ENCODE measurements around the gene LRRC25.

The LRRC25 gene

DNA sequence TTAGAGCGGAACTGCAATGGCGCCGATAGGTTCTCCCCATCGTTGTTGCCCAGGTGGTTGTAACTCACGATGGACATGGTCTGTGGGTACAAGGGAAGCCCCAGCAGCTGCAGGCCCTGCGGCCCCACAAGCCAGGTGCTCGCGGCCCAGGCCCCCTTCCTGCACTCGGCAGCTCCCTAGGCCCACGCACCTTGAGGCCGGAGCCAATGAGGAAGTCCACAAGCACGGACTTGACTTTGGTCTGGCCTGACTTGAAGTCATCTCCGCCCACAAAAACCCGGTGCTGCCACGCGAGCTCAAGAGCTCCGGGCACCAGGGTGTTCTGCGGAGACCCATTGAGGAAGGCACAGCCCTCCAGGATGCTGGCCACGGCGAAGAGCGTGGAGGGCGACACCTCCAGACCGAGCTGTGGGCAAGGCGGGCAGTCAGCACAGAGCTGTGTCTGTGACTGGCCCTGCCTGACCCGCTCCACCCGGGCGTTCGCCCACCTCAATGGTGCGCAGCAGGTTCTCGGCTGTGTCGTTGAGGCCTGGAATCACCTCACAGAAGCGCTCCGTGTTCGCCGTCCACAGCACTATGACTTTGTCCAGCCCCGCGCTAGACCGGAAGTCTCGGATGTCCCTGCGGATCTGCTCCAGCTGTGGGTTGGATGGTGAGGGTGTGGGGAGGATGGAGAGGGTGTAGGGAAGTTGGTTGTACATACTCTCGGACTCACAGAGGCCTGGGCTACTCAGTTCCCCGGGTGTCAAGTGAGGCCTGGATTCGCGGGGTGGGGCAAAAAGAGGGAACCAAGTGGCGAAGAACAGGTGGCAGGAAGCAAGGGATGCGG, 38.6 kb upstream of the LRRC25 start:
- no peak for DNase-seq

DNA sequence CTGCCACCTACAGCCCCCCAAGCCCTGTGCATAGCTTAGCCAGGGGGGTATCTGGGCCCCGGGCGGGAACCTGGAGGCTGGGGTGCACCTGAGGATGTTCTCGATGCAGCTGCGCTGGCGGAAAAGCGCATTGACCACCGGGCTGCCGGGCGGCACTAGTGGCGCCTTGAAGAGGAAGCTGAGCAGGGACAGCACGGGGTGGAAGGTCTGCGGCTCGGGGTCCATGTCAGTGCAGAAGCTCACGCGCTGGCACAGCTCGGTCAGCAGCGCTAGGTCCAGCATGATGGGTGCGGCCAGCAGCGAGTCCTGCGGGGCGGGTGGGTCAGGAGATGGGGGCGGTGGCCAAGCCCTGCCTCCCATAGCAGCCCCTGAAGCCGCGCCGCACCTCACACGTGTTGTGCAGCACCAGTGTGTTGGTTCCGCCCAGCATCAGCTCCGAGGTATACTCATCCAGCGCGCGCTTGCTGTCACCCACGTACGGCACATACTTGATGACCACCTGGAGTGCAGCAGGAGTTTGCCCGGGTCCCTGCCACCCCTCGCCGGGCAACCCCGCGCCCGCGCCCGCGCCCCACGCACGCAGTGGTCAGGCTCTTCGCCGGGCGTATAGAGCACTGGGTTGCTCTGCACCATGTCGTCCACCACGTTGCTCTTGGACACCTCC, 37.9 kb upstream of the LRRC25 start:
- no peak for DNase-seq

DNA sequence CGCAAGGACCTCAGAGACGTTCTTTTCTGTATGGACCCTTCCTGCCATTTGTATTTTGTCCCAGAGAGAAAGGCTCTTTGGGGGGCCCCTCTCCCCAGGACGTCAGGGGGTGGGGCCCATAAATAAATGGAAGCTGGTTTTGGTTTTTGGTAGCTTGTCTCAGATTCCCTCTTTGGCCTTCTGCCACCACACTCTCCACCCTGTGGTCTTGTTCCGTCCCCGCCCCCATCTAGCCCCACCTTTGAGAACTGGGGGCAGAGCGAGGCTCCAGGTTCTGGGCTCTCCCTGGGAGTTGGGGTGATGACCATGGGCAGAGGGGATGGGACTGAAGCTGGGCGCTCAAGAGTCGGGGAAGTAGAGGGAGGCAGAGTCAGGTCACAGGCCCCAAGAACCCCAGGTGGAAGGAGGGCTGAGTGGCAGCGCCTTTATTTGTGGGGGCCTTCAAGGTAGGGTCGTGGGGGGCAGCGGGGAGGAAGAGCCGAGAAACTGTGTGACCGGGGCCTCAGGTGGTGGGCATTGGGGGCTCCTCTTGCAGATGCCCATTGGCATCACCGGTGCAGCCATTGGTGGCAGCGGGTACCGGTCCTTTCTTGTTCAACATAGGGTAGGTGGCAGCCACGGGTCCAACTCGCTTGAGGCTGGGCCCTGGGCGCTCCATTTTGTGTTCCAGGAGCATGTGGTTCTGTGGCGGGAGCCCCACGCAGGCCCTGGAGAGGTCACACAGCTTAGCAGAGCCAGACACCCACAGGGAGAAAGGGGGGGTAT, 37.2 kb upstream of the LRRC25 start:
- DNase-seq: no peak

DNA sequence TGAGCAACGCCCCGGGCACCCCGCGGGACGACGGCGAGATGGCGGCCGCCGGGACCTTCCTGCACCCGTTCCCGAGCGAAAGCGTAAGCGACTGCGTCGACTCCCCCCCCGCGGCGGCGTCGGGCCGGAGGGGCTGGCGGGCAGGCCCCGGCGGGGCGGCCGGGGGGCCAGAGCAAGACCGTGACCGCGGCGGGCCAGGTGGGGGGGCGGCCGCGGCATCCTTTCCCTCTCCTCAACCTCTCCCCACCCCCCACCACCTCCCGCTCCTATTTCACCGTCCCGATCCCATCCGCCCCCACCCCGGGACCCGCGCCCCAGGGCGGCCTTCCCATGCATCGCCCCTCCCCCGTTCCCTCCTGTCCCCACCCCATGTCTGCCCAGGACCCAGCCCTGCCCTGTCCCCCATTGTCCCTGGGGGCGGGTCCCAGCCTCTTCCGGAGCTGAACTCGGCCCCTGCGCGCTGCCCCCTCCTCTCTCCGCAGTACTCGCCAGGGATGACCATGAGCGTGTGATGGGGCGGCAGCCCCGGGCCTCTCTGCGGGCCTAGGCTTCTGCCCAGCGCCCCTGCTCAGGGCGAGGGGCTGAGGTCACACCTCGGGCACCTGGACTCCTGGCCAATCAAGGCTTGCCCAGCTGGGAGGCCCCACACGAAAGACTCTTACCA, 36.4 kb upstream of the LRRC25 start:
- no peak for DNase-seq

DNA sequence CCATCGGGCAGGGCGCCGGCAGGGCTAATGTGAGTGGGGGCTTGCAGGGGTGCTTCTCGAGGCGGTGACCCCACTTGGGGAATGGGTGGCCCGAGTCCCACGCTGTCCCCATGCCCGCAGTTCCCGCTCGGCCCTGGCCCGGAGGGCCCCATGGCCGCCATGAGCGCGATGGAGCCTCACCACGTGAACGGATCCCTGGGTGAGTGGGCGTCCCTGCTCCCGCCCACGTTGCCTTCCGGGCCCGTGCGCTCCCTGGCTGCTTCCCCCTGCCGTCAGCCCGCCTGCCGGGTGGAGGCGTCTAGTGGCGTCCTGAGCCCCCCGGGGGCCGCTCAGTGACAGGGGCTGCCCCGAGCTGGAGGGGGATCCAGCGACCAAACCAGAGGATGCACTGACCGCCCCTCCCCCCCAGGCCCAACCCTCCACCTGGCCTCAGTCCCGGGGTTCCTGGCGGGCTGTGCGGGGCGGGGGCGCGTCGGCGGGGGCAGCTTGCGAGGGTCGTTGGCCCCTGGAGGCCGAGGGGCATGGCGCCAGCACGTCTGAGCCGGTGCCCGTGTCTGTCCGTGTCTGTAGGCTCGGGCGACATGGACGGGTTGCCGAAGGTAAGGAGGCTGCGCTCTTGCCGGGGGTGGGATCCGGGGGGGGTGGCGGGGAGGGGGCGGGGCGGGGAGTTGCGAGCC, 35.7 kb upstream of the LRRC25 start:
- DNase-seq: no peak

DNA sequence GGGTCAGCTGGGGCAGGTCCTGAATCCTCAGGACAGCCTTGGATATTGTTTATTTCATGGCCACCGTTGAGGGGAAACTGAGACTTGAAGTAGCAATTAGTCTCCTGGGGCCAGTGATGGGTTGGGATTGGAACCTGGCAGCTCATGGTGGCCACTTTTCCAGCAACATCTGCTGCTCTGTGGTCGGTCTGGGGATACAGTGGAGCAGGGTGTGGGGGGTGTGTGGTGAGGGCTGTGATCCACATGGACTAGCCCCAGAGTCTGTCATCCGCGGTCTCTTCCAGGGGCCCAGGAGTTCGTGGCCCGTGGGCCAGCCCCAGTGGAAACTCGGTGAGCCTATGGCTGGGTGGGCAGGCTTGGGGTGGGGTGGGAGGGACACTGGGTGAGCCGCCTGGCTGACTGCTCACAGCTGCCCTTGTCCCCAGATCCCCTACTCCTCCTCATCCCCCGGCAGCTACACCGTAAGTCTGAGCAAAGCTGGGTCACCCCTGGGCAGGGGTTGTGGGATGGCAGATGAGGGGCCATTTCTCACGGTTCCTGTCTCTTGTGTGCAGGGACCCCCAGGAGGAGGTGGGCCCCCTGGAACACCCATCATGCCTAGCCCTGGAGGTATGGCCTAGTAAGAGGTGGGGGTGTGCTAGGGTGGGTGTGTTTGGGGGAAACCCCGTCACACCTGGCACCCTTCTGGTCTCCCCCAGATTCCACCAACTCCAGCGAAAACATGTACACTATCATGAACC, 35.0 kb upstream of the LRRC25 start:
- DNase-seq: no peak

DNA sequence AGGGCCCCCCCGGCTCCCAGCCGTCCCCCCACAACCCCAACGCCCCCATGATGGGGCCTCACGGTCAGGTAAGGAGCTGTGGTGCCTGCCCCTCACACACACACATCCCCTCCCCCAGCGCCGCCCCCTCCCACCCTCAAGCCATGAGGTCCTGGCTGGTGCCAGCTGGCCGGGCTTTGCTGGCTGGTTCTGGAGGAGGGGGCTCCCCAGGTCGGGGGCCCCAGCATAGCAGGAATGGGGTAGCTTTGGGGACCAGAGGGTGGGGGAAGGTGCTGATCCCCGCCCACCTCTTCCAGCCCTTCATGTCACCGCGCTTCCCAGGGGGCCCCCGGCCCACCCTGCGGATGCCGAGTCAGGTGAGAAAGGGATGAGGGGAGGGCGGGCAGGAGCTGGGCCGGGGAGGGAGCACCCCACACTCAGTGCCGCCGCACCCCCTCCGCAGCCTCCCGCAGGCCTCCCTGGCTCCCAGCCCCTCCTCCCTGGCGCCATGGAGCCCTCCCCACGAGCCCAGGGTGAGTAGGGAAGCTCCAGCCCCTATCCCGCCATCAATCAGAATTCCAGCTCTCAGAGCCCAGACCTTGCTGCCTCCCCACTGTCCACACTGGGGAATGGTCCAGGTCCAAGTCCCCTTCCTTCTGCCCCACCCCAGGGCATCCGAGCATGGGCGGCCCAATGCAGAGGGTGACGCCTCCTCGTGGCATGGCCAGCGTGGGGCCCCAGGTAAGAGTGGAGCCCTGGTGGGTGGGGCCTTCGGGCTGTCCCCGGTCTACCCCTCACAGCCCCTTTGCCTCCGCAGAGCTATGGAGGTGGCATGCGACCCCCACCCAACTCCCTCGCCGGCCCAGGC, 34.2 kb upstream of the LRRC25 start:
- no peak for DNase-seq

DNA sequence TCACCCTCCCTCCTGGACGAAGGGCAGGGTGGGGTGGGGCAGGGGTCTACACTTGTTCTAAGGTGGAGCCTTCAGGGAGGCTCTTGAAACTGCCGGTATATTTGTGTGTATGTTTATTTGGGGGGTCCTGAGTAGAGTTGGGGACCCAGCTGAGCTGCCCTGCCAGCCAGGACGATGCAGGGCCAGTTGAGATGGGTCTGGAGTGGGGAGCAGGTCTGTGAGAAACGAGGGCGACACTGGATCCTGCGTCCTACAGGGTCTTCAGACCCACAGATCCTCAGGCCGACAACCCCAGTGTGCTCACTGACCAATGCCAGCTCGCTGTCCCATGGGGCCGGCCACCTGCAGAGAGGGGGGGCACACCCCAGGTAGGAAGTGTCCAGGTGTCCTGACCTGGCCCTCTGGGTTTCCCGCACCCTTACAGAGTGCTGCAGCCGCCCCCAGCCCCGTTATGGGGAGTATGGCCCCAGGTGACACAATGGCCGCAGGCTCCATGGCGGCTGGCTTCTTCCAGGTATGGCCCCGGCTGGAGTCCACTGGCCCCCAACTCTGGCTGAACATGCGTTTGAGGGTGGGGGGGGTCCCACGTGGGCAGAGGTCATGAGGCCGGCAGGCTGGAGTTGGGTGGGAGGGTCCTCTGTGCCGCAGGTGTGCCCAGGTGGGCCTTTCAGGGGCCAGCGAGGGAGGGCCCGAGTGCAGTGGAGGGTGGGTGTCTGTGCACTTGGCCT, 33.2 kb upstream of the LRRC25 start:
- no peak for DNase-seq

DNA sequence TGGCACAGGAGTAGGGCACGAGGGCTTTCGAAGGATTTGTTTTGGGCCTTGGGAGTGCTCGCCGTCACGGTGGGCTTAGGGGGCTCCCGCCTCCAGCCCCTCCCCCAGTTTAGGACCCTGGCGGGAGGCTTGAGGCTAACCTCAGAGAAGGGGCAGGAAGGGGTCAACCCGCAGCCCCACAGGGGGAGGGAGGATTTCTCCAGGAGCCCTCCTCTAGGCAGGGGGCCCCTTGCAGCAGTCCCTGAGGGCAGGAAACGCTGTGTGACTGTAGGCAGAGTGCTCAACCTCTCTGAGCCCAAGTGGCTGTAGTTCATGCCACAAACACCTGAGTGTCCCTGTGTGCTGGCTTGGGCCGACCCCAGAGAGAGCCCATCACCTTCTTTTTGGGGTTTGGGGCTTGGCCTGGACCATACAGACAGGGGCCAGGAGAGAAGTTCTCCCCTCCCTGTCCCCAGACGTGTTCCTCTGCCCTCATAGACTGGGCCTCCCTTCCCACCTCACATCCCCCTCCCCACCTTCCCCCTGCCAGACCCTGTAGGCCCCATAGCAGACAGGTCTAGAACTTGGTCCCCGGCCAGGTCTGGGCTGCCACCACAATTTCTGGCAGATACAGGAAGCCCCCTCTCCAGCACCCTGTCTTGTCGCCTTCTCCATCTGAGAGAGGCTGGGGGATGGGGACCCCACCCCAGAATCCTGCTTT, 32.4 kb upstream of the LRRC25 start:
- no peak for DNase-seq

DNA sequence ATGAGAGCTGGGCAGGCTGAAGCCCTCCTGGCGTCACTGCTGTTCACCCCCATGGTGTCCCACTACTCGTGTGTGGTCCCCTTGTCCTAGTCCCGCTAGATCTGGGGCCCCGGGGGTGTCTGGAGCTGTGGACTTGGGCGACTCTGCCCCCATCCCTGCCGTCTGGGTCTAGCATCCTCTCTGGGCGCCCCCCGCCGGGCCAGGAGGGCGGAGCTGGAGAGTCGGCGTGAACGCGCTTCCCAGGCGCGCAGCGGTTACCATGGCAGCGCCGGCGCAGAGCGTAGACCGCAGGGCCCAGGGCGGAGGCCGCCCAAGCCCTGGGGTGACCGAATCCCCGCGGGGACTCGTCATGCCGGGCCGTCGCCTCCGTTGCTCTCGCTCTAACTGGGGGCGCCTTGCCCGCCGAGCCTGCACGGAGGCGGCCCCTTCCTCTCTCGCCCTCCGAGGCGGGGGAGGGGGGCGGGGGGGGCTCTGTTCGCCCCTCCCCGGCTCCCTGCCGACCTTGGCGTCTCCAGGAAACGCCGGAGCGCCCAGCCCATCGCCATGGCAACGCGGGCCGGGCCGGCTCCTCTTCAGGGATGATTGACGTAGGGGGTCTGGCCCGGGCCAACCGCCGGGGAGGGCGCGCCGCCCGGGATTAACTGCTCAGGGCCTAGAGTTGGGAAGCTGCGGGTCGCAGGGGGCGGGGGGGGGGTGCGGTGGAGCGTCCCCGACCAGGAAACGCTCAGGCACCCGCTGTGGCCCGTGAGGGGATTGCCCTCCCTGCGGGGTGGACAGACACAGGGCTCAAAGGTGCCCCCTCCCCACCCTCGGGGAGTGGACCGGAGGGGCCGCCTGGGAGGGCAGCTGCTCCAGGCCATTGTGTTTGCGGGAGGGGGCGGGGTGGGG, 31.6 kb upstream of the LRRC25 start:
- DNase-seq: no peak

DNA sequence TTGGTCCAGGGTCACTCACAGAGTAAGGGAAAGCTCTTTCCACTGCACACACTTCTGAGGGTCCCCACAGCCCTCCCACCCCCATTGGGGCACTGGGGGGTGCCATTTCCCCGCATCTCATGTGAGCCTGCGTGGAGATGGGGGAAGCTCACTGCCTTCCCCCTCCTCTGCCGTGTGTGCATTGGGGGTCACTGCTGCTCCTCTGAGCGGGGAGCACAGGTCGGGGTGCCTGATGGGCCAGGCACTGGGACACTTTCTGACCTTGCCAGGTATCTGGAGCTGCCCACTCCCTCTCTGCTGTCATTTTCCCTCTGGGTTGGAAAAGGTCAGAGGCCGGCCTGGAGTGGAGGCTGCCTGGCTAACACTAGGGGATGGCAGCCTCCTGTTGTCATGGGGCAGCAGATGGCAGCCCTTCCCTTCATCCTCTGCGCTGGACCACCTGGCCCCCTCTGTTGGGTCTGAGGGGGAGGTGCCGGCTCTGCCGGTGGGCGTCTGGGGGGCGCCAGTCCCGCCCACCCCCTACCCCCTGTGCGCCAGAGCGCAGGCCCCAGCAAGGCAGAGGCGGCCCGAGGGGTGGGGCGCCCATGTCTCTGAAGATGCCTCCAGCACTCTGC, 30.9 kb upstream of the LRRC25 start:
- DNase-seq: no peak

DNA sequence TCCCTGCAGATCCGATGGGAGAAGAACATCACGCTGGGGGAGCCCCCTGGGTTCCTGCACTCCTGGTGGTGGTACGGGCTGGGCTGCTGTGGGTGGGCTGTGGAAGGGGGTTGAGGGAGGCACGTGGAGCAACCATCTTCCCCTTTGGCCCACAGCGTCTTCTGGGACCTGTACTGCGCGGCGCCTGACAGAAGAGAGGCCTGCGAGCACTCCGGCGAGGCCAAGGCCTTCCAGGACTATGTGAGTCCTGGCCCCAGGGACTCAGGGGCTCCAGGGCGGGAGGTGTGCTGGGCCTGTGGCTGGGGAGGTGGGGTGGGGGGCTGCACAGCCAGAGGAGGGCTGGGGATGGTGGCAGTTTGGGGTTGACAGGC, 30.3 kb upstream of the LRRC25 start:
- DNase-seq: no peak

DNA sequence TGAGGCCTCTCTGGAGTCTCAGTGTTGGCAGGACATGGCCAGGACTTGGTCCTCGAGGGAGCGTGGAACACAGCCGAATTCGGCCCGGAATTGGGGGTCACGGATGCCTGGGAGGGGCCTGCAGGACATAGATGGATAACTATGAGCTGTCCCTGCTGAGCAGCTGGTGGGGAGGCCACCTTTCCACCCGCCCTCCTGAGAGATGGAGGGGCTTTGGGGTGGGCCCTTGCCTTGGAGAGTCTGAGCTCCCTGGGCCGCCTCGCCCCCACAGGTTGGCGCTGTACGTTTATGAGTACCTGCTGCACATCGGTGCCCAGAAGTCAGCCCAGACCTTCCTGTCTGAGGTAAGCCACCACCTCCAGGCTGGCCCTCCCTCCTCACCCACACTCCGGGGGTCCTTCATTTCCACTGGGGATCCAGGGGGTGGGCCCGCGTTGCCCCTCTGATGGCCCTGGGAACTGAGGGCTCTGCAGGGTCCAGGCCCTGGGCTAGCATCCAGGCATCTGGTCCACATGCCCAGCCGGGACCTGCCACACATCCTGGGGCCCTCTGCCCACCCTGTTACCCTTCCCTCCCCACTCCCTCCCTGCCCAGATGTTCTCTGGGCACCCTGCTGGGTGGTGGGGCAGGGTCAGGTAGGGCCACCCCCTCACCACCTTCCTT, 29.8 kb upstream of the LRRC25 start:
- no peak for DNase-seq

DNA sequence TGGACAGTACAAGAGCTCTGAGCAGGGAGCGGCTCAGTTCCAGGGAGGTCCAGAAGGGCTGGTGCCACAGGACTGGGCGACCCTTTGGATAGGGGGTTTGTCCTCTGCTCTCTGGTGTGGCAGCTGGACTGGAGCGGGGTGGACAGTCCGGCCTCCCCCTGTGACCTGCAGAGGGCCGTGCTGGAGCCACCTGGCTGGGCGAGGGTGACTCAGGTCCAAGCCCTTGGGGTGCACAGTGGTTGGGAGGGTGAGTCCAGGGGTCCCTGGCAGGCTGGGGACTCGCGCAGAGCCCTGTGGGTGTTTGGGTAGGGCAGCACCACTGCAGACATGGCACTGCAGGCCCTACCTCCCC, 29.0 kb upstream of the LRRC25 start:
- no peak for DNase-seq

DNA sequence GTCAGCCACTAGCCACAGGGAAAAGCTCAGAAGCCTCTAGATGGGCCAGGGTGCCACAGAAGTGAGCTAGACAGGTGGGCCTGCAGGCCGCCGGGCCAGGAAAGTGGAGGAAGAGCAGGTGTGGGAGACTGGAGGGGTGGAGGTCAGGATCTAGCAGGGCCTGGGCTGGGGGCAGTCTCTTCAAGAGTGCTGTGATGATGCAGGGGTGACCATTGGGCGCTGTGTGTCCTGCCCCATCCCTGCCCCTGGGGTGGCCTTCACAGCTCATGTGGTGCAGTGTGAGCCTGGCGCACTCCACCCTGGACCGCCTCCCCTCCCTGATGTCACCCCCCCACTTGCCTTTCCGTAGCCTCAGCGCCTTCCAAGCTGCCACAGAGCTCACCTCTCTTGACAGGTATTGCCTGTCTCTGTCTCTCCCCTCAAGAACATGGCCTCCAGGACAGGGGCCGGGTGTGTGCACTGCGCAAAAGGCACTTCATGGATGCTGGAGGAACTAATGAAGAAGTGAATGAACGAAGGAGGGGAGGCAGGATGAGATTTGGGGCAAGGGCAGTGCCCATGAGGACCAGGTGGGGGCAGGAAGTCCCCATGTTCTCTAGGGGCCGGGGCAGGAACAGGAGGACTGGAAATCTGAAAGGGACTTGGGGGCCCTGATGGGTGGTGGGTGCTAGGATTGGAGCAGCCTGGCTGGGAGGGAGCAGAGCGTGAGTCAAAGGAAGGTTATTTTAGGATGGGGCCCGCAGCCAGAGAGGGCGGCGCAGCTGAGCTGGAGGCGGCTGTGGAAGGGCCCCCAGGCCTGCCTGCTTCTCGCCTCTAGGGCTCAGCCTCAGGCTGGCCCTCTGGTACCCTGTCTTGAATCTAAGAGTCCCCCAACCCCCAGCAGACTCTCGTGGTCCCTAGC, 28.3 kb upstream of the LRRC25 start:
- DNase-seq: no peak

DNA sequence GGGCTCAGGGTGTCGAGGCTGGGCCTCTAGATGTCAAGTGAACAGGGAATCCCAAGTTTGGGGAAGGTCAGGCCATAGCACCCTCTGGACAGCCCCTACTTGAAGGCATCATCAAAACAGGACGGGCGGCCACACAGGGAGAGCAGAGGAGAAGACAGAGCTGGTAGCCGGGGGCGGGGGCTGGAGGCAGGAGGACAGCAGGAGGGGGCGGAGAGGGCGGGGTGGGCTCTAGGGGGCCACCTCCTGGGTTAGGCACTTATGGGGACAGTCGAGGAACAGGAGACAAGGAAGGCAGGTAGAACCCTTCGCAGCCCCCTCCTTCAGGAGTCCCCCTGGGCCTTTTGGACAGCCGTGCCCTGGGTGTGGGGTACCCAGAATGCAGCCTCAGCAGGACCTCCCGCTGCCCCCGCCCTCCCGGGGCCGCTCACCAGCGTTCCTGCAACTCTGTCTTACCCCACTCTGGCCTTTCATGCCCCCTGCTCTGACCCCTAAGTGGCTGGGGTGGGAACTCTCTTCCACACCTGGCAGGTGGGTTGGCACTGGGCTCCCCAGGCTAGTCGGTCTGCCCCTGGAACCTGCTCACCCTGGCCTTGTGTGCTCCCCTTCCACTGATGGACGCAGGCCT, 27.6 kb upstream of the LRRC25 start:
- no peak for DNase-seq
